ENCODE data around the gene NBPF3. TPM values are rescaled to one million over a fixed set of nuclear protein-coding genes. Genes with fewer than 3 reads are reported as not detected.

NBPF3 gene
- total RNA-seq, 1 experiment from 2014 or later, result 15.8 TPM

GRCh38 chr1:21503706-21504377 lies 63.9 kb downstream of the NBPF3 start:
- Histone ChIP-seq H3K18ac (ENCODE audit: insufficient read length, low read depth, low read length) (no peak overlapping the region), H4K20me1 (ENCODE audit: control insufficient read depth, insufficient read depth, insufficient read length) (no peaks in the 10 kb centered on the region), H3K79me1 (ENCODE audit: insufficient read depth, low read depth, low read length, poor library complexity, severe bottlenecking) (no peaks in the 10 kb centered on the region), H2BK5ac (ENCODE audit: insufficient read length, low read length) (no peak overlapping the region), H3K4me1 (ENCODE audit: insufficient read depth, low read length) (no peaks in the 10 kb centered on the region), H3K4ac (ENCODE audit: low read depth, low read length) (no peak overlapping the region), H3K56ac (ENCODE audit: insufficient read length, low read depth, low read length) (no peak overlapping the region), H3K23me2 (ENCODE audit: insufficient read length, low read depth, low read length, poor library complexity, severe bottlenecking) (peaks cover 2% of the 10 kb centered on the region), H2AK5ac (ENCODE audit: insufficient read length, low read length) (no peak overlapping the region), H2BK15ac (ENCODE audit: low read depth, low read length) (no peak overlapping the region), H3K9me3 (ENCODE audit: control insufficient read depth, low read depth, low read length) (no peaks in the 10 kb centered on the region), H4K91ac (ENCODE audit: insufficient read length, low read depth, low read length) (no peak overlapping the region), H3K27ac (ENCODE audit: insufficient read length, low read depth, low read length) (no peak overlapping the region), H2BK12ac (ENCODE audit: insufficient read length, low read depth, low read length) (no peak overlapping the region), H2BK20ac (ENCODE audit: low read depth, low read length, poor library complexity, severe bottlenecking) (no peak overlapping the region), H3K23ac (ENCODE audit: insufficient read length, low read depth, low read length) (no peak overlapping the region), H3K14ac (ENCODE audit: insufficient read depth, low read length) (no peak overlapping the region), H3K9ac (ENCODE audit: extremely low read depth, insufficient read length, low read length) (no peak overlapping the region), H2BK120ac (ENCODE audit: low read depth, low read length, poor library complexity, severe bottlenecking) (no peak overlapping the region), H3K27me3 (ENCODE audit: insufficient read depth, low read length) (peaks cover 3% of the 10 kb centered on the region; the same call in 1 of the 2 replicates), H2AFZ (ENCODE audit: low read length) (no peak overlapping the region), H3K79me2 (ENCODE audit: insufficient read depth, low read length) (no peaks in the 10 kb centered on the region), H3T11ph (ENCODE audit: low read length) (no peak overlapping the region), H4K8ac (replicated peaks; ENCODE audit: insufficient read length, low read depth, low read length) (no peak overlapping the region), H4K5ac (ENCODE audit: insufficient read length, low read depth, low read length) (no peak overlapping the region), H3K4me2 (ENCODE audit: insufficient read depth, insufficient read length, low read length) (no peak overlapping the region)
- Mint-ChIP-seq H3K36me3 (ENCODE audit: insufficient read depth in 1 of 3, low read depth in 3 of 3) (no peaks in the 10 kb centered on the region; a peak in 1 of 7 replicates), H3K27ac (no peak overlapping the region), H3K4me1 (peaks cover 4 to 5% of the 10 kb centered on the region in 2 experiments), H3K9me3 (peaks cover 2 to 3% of the 10 kb centered on the region in 2 experiments; a peak in 2 of 5 replicates), H3K27me3 (ENCODE audit: low read depth) (peaks cover 36% of the 10 kb centered on the region), H3K4me3 (no peak overlapping the region)
- no CpG with 5 or more reads among the region's 7 CpGs for WGBS (ENCODE audit: extremely low coverage, insufficient read length, low lambda C conversion rate)
- DNase-seq, result no peak
- TF ChIP-seq CTCF (conservative IDR thresholded peaks at IDR 0.05), result no peak

All from H9 (cell line).